ENCODE results near the gene PLA2G4B. TPM values are rescaled to one million over a fixed set of nuclear protein-coding genes. Genes with fewer than 3 reads are reported as not detected.

The PLA2G4B gene
- total RNA-seq, 5 donors from 2014 or later (not counting 1 experiment from before 2014, with no cell fraction given), result 32.0 to 55.8 (median 44.9) TPM

DNA sequence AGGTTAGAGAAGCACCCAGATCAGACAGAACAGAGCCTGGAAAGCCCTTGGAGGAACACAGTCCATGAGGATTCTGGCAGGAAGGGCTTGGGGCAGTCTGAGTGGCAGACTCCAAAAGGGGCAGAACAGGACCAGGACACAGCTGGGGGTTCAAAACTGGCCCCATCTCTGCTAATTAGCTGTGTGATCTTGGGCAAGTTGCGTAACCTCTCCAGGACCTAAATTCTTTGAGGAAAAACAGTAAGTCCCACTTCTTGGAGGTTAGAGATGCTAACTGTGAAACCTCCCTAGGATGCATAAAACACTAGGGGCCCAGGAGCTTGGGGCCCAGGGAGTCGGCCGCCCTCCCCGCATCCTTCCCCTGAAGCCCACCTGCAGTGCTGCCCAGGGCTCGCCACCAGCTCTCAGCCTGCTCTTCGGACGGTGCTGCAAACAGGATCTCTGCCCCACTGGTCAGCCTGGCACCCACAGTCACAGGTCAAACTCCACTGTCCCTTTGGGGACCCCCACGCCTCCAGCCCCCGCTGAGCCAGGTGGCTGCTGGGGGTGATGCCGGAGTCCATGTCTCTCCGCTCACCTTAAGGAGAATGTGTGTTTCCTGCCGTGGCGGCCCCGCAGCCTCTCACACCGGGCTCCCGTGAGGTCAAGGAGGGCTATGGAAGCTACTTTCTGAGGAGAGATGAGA, 12.0 kb downstream of the PLA2G4B start:
- Mint-ChIP-seq H3K27ac (no peak overlapping the region), H3K9me3 (no peaks in the 10 kb centered on the region)
- 79% methylated on average over 11 of the region's 16 CpGs for WGBS (ENCODE audit: insufficient coverage)

GRCh38 chr15:41851167-41851523, 12.5 kb downstream of the PLA2G4B start:
- 60% methylated on average over 10 of the region's 11 CpGs for WGBS (ENCODE audit: insufficient coverage)
- Mint-ChIP-seq H3K36me3 (peaks cover 11% of the 10 kb centered on the region), H3K27ac (no peak overlapping the region), H3K27me3 (no peaks in the 10 kb centered on the region), H3K4me3 (no peak overlapping the region), H3K9me3 (no peaks in the 10 kb centered on the region), H3K4me1 (no peaks in the 10 kb centered on the region)
- Histone ChIP-seq H3K4me1 (ENCODE audit: control insufficient read depth in 1 of 2, extremely low read depth in 1 of 2, insufficient read depth in 2 of 2, low read length in 2 of 2) (no peaks in the 10 kb centered on the region), H3K9me3 (no peaks in the 10 kb centered on the region), H3K27me3 (replicated peaks in 1 of 2; ENCODE audit: control insufficient read depth in 2 of 2, extremely low read depth in 1 of 2, insufficient read depth in 2 of 2, low read length in 1 of 2) (peaks cover 0 to 12% of the 10 kb centered on the region in 2 experiments), H3K27ac (ENCODE audit: low read length) (no peak overlapping the region), H3K36me3 (ENCODE audit: control insufficient read depth in 2 of 2, extremely low read depth in 1 of 2, insufficient read depth in 1 of 2, low read length in 1 of 2) (peaks cover 13 to 24% of the 10 kb centered on the region in 2 donors), H3K4me3 (ENCODE audit: control insufficient read depth in 1 of 2, extremely low read depth in 1 of 2, low read length in 1 of 2) (no peak overlapping the region)
- DNase-seq (no peak), ATAC-seq (replicated peaks in 1 of 4) (no peak)
- POLR2A ChIA-PET, result no interaction called here
- CTCF ChIA-PET, result no interaction called here

More for the DNA sequence above, 12.0 kb downstream of the PLA2G4B start:
- H3K36me3 ChIP-seq (ENCODE audit: control insufficient read depth in 2 of 2, extremely low read depth in 1 of 2, insufficient read depth in 1 of 2, low read length in 1 of 2), result peaks cover 13 to 30% of the 10 kb centered on the region in 2 donors
- H3K27me3 ChIP-seq (replicated peaks in 1 of 2; ENCODE audit: control insufficient read depth in 2 of 2, extremely low read depth in 1 of 2, insufficient read depth in 2 of 2, low read length in 1 of 2), result peaks cover 0 to 9% of the 10 kb centered on the region in 2 experiments
- ATAC-seq (replicated peaks in 1 of 4), result no peak
- H3K9me3 ChIP-seq, result no peaks in the 10 kb centered on the region
- no peak for DNase-seq
- H3K27ac ChIP-seq (ENCODE audit: low read length), result no peak overlapping the region
- ChIA-PET CTCF (no interaction called here), POLR2A (no interaction called here)
- no peaks in the 10 kb centered on the region for H3K4me1 ChIP-seq (ENCODE audit: control insufficient read depth in 1 of 2, extremely low read depth in 1 of 2, insufficient read depth in 2 of 2, low read length in 2 of 2)
- Mint-ChIP-seq H3K36me3 (peaks cover 16% of the 10 kb centered on the region), H3K4me1 (no peaks in the 10 kb centered on the region), H3K4me3 (no peak overlapping the region), H3K27me3 (no peaks in the 10 kb centered on the region)
- no peak overlapping the region for H3K4me3 ChIP-seq (ENCODE audit: control insufficient read depth in 1 of 2, extremely low read depth in 1 of 2, low read length in 1 of 2)

GRCh38 chr15:41851755-41852370, 13.2 kb downstream of the PLA2G4B start:
- ChIA-PET CTCF (no interaction called here), POLR2A (interaction anchor here in 1 of 2 donors (0.6 kb wide), 1 partner anchor 473 kb away, joined by 3 read pairs; no protein-coding TSS in a partner anchor)
- 93% methylated on average over 2 of the region's 8 CpGs for WGBS (ENCODE audit: insufficient coverage)
- DNase-seq (no peak), ATAC-seq (replicated peaks in 1 of 4) (no peak)
- Mint-ChIP-seq H3K4me1 (no peaks in the 10 kb centered on the region), H3K27ac (no peak overlapping the region), H3K36me3 (peaks cover 8% of the 10 kb centered on the region), H3K4me3 (no peak overlapping the region), H3K27me3 (no peaks in the 10 kb centered on the region), H3K9me3 (no peaks in the 10 kb centered on the region)
- no peak overlapping the region for H3K27ac ChIP-seq (ENCODE audit: low read length)
- H3K36me3 ChIP-seq (ENCODE audit: control insufficient read depth in 2 of 2, extremely low read depth in 1 of 2, insufficient read depth in 1 of 2, low read length in 1 of 2), result peaks cover 9 to 17% of the 10 kb centered on the region in 2 donors
- H3K27me3 ChIP-seq (replicated peaks in 1 of 2; ENCODE audit: control insufficient read depth in 2 of 2, extremely low read depth in 1 of 2, insufficient read depth in 2 of 2, low read length in 1 of 2), result peaks cover 0 to 19% of the 10 kb centered on the region in 2 experiments
- no peak overlapping the region for H3K4me3 ChIP-seq (ENCODE audit: control insufficient read depth in 1 of 2, extremely low read depth in 1 of 2, low read length in 1 of 2)
- no peaks in the 10 kb centered on the region for H3K9me3 ChIP-seq
- H3K4me1 ChIP-seq (ENCODE audit: control insufficient read depth in 1 of 2, extremely low read depth in 1 of 2, insufficient read depth in 2 of 2, low read length in 2 of 2), result no peaks in the 10 kb centered on the region

DNA sequence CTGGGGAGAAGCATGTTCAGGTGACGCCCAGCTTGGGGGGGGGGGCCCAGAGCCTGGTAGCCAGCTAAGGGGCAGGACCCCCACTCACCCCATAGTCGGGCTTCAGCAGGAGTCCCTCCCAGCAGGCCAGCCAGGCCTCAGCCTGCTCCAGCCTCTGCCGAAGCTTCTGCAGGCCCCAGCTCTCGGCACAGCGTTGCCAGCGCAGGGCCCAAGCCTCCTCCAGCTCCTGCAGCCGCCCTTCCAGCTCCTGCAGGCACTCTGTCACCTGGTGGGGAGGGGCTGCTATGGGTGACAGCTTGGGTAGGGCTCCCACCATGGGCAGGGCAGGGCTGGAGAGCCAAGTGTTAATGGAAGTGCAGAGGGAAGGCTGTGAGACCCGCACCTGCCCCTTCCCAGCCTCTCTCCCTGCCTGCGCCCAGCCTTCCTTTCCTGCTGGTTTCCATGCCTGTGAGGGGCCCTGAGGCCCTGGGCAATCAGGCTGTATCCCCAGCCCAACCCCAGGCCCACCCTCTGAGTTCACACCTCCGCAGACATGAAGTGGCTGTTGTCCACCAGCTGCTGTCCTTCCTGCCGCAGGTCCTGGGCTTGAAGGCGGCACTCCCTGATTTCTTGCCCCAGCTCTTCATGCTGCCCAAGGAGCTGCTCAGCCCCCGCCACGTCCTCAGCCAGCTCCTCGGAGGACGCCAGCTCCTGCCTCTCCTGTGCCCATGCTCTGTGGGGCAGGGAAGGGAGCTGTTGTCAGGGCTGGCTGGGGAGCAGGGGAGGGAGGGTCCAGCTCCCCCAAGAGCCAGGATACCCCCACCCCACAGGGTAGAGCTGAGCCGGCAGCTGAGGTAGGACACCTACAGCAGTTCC, 14.3 kb downstream of the PLA2G4B start:
- no peak for DNase-seq
- ChIA-PET POLR2A (no interaction called here), CTCF (interaction anchor here (0.7 to 1.1 kb wide), 2 partner anchors 132 to 198 kb away, joined by 3 to 6 read pairs; no protein-coding TSS in a partner anchor)
- no peak for ATAC-seq (replicated peaks in 1 of 4)
- no peak overlapping the region for H3K27ac Mint-ChIP-seq
- H3K4me3 Mint-ChIP-seq, result no peak overlapping the region
- Histone ChIP-seq H3K4me3 (ENCODE audit: control insufficient read depth in 1 of 2, extremely low read depth in 1 of 2, low read length in 1 of 2) (no peak overlapping the region), H3K27ac (ENCODE audit: low read length) (no peak overlapping the region), H3K4me1 (ENCODE audit: control insufficient read depth in 1 of 2, extremely low read depth in 1 of 2, insufficient read depth in 2 of 2, low read length in 2 of 2) (no peaks in the 10 kb centered on the region), H3K9me3 (no peaks in the 10 kb centered on the region), H3K36me3 (ENCODE audit: control insufficient read depth in 2 of 2, extremely low read depth in 1 of 2, insufficient read depth in 1 of 2, low read length in 1 of 2) (peaks cover 6 to 9% of the 10 kb centered on the region in 2 donors), H3K27me3 (replicated peaks in 1 of 2; ENCODE audit: control insufficient read depth in 2 of 2, extremely low read depth in 1 of 2, insufficient read depth in 2 of 2, low read length in 1 of 2) (peaks cover 0 to 25% of the 10 kb centered on the region in 2 experiments)
- no peaks in the 10 kb centered on the region for H3K4me1 Mint-ChIP-seq
- WGBS (ENCODE audit: insufficient coverage), result 88% methylated on average over 15 of the region's 17 CpGs
- H3K27me3 Mint-ChIP-seq, result no peaks in the 10 kb centered on the region
- H3K9me3 Mint-ChIP-seq, result no peaks in the 10 kb centered on the region
- peaks cover 4% of the 10 kb centered on the region for H3K36me3 Mint-ChIP-seq

DNA sequence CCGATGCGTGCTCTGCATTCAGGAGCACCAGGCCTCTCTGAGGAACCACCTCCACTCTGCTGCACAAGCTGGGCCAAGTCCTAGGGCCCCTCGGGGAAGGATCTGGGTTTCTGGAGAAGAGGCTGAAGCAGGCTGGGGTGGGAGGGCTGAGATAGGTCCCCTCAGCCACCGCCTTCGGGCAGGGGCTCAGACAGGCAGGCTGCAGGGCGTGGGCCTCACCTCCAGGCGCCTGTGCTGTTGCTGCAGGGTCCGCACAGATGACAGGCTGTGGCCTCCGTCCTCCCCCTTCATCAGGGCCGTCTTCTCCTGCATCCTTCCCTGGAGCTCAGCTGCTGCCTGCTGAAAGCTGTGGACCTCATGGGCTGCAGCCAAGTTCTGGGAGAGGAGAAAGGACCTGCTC, 15.2 kb downstream of the PLA2G4B start:
- no peaks in the 10 kb centered on the region for H3K4me1 ChIP-seq (ENCODE audit: control insufficient read depth in 1 of 2, extremely low read depth in 1 of 2, insufficient read depth in 2 of 2, low read length in 2 of 2)

GRCh38 chr15:41854443-41854842, 15.8 kb downstream of the PLA2G4B start:
- Histone ChIP-seq H3K27ac (ENCODE audit: low read length) (no peak overlapping the region), H3K36me3 (ENCODE audit: control insufficient read depth in 2 of 2, extremely low read depth in 1 of 2, insufficient read depth in 1 of 2, low read length in 1 of 2) (no peaks in the 10 kb centered on the region), H3K9me3 (no peaks in the 10 kb centered on the region), H3K4me1 (ENCODE audit: control insufficient read depth in 1 of 2, extremely low read depth in 1 of 2, insufficient read depth in 2 of 2, low read length in 2 of 2) (no peaks in the 10 kb centered on the region), H3K27me3 (replicated peaks in 1 of 2; ENCODE audit: control insufficient read depth in 2 of 2, extremely low read depth in 1 of 2, insufficient read depth in 2 of 2, low read length in 1 of 2) (peaks cover 0 to 31% of the 10 kb centered on the region in 2 experiments), H3K4me3 (ENCODE audit: control insufficient read depth in 1 of 2, extremely low read depth in 1 of 2, low read length in 1 of 2) (no peak overlapping the region)
- no peak for ATAC-seq (replicated peaks in 1 of 4)
- H3K9me3 Mint-ChIP-seq, result no peaks in the 10 kb centered on the region
- CTCF ChIA-PET, result no interaction called here
- H3K4me3 Mint-ChIP-seq, result no peak overlapping the region
- no peak overlapping the region for H3K27ac Mint-ChIP-seq
- 91% methylated on average over 8 of the region's 9 CpGs for WGBS (ENCODE audit: insufficient coverage)
- H3K4me1 Mint-ChIP-seq, result no peaks in the 10 kb centered on the region
- H3K27me3 Mint-ChIP-seq, result peaks cover 0 to 3% of the 10 kb centered on the region in 2 donors
- no peak for DNase-seq
- POLR2A ChIA-PET, result no interaction called here
- no peaks in the 10 kb centered on the region for H3K36me3 Mint-ChIP-seq

More for the DNA sequence above, 15.2 kb downstream of the PLA2G4B start:
- peaks cover 0 to under 1% of the 10 kb centered on the region in 2 donors for H3K36me3 ChIP-seq (ENCODE audit: control insufficient read depth in 2 of 2, extremely low read depth in 1 of 2, insufficient read depth in 1 of 2, low read length in 1 of 2)
- Mint-ChIP-seq H3K27ac (no peak overlapping the region), H3K36me3 (no peaks in the 10 kb centered on the region), H3K27me3 (peaks cover 0 to 3% of the 10 kb centered on the region in 2 donors), H3K9me3 (no peaks in the 10 kb centered on the region), H3K4me1 (no peaks in the 10 kb centered on the region), H3K4me3 (no peak overlapping the region)
- H3K27ac ChIP-seq (ENCODE audit: low read length), result no peak overlapping the region
- H3K27me3 ChIP-seq (replicated peaks in 1 of 2; ENCODE audit: control insufficient read depth in 2 of 2, extremely low read depth in 1 of 2, insufficient read depth in 2 of 2, low read length in 1 of 2), result peaks cover 0 to 31% of the 10 kb centered on the region in 2 experiments
- ATAC-seq (replicated peaks in 1 of 4) (no peak), DNase-seq (no peak)
- 89% methylated on average over 9 of the region's 10 CpGs for WGBS (ENCODE audit: insufficient coverage)
- ChIA-PET CTCF (no interaction called here), POLR2A (no interaction called here)
- H3K4me3 ChIP-seq (ENCODE audit: control insufficient read depth in 1 of 2, extremely low read depth in 1 of 2, low read length in 1 of 2), result no peak overlapping the region
- no peaks in the 10 kb centered on the region for H3K9me3 ChIP-seq

All from T-cell (primary cell).